ENCODE data around the gene CEP128. TPM values are rescaled to one million over a fixed set of nuclear protein-coding genes. Genes with fewer than 3 reads are reported as not detected.

The CEP128 gene
- polyA plus RNA-seq, 1 experiment: 1.9 TPM

- Histone ChIP-seq H3K36me3 (ENCODE audit: control insufficient read depth, insufficient read depth, low read length) (no peaks in the 10 kb centered on the region), H3K4me3 (ENCODE audit: low read depth, low read length) (no peak overlapping the region), H3K27me3 (ENCODE audit: control insufficient read depth, insufficient read depth, low read length) (no peaks in the 10 kb centered on the region)
- ChIA-PET POLR2A (interaction anchor here (0.5 kb wide), 1 partner anchor 196 kb away, joined by 3 read pairs; no protein-coding TSS in a partner anchor), CTCF (interaction anchor here (0.6 kb wide), 1 partner anchor 723 kb away, joined by 3 read pairs; no protein-coding TSS in a partner anchor)
- TF ChIP-seq CTCF (IDR thresholded peaks at IDR 0.05; ENCODE audit: insufficient read depth, low read depth, low read length): no peak
- DNase-seq (ENCODE audit: low read depth): no peak
Observed at GRCh38 chr14:80781972-80782367, 159.6 kb downstream of the CEP128 start.

- CTCF ChIA-PET: interaction anchor here (0.8 kb wide), 1 partner anchor 9 kb away, joined by 3 read pairs; no protein-coding TSS in a partner anchor
- no peak for TF ChIP-seq CTCF (IDR thresholded peaks at IDR 0.05; ENCODE audit: insufficient read depth, low read depth, low read length)
Observed at GRCh38 chr14:80780500-80780899, 161.0 kb downstream of the CEP128 start.

GRCh38 chr14:80776657-80777056 lies 164.9 kb downstream of the CEP128 start:
- ChIA-PET CTCF (interaction anchor here (1.4 to 1.6 kb wide), 2 partner anchors 10 to 564 kb away, joined by 4 to 6 read pairs; no protein-coding TSS in a partner anchor), POLR2A (no interaction called here)
- no peaks in the 10 kb centered on the region for H3K27me3 ChIP-seq (ENCODE audit: control insufficient read depth, insufficient read depth, low read length)
- TF ChIP-seq CTCF (IDR thresholded peaks at IDR 0.05; ENCODE audit: insufficient read depth, low read depth, low read length): no peak
- no peaks in the 10 kb centered on the region for H3K36me3 ChIP-seq (ENCODE audit: control insufficient read depth, insufficient read depth, low read length)
- H3K4me3 ChIP-seq (ENCODE audit: low read depth, low read length): no peak overlapping the region
- no peak for DNase-seq (ENCODE audit: low read depth)

More at GRCh38 chr14:80780500-80780899, 161.0 kb downstream of the CEP128 start:
- Histone ChIP-seq H3K4me3 (ENCODE audit: low read depth, low read length) (no peak overlapping the region), H3K27me3 (ENCODE audit: control insufficient read depth, insufficient read depth, low read length) (no peaks in the 10 kb centered on the region), H3K36me3 (ENCODE audit: control insufficient read depth, insufficient read depth, low read length) (no peaks in the 10 kb centered on the region)
- no peak for DNase-seq (ENCODE audit: low read depth)
- POLR2A ChIA-PET: no interaction called here

- no peaks in the 10 kb centered on the region for H3K27me3 ChIP-seq (ENCODE audit: control insufficient read depth, insufficient read depth, low read length)
- CTCF ChIA-PET: interaction anchor here (1.4 kb wide), 1 partner anchor 563 kb away, joined by 4 read pairs; no protein-coding TSS in a partner anchor
- TF ChIP-seq CTCF (IDR thresholded peaks at IDR 0.05; ENCODE audit: insufficient read depth, low read depth, low read length): no peak
- DNase-seq (ENCODE audit: low read depth): no peak
- H3K36me3 ChIP-seq (ENCODE audit: control insufficient read depth, insufficient read depth, low read length): no peaks in the 10 kb centered on the region
- POLR2A ChIA-PET: no interaction called here
- H3K4me3 ChIP-seq (ENCODE audit: low read depth, low read length): no peak overlapping the region
Observed at GRCh38 chr14:80776186-80776585, 165.4 kb downstream of the CEP128 start.

- H3K36me3 ChIP-seq (ENCODE audit: control insufficient read depth, insufficient read depth, low read length): no peaks in the 10 kb centered on the region
- TF ChIP-seq CTCF (IDR thresholded peaks at IDR 0.05; ENCODE audit: insufficient read depth, low read depth, low read length): no peak
- ChIA-PET CTCF (no interaction called here), POLR2A (no interaction called here)
- no peak for DNase-seq (ENCODE audit: low read depth)
- no peaks in the 10 kb centered on the region for H3K27me3 ChIP-seq (ENCODE audit: control insufficient read depth, insufficient read depth, low read length)
- no peak overlapping the region for H3K4me3 ChIP-seq (ENCODE audit: low read depth, low read length)
Observed at GRCh38 chr14:80772504-80772903, 169.0 kb downstream of the CEP128 start.

All from BJ (cell line).